GM19193 (cell line): ENCODE results near the gene PRSS2.

Experiments used
- POLR2A ChIP-seq: IDR thresholded peaks from 4 replicates; pipeline ENCODE4 v1.6.1; 2011; ENCODE audit not compliant: insufficient read depth, insufficient read length; ENCODE audit errors: extremely low read depth

PRSS2 gene

GRCh38 chr7:142796501-142797390 is 26.0 kb downstream of the PRSS2 start:
- TF ChIP-seq POLR2A: no peak

GRCh38 chr7:142797391-142798377 is 26.9 kb downstream of the PRSS2 start:
- TF ChIP-seq POLR2A: no peak

GRCh38 chr7:142798451-142799436 is 28.0 kb downstream of the PRSS2 start:
- TF ChIP-seq POLR2A: no peak

GRCh38 chr7:142799437-142799835 is 28.7 kb downstream of the PRSS2 start:
- TF ChIP-seq POLR2A: no peak

GRCh38 chr7:142800088-142800487 is 29.3 kb downstream of the PRSS2 start:
- no peak for TF ChIP-seq POLR2A

GRCh38 chr7:142800699-142801260 is 30.0 kb downstream of the PRSS2 start:
- no peak for TF ChIP-seq POLR2A

- TF ChIP-seq POLR2A: no peak
These were observed 31.0 kb downstream of the PRSS2 start for GRCh38 chr7:142801601-142802295.

- no peak for TF ChIP-seq POLR2A
These were observed 31.5 kb downstream of the PRSS2 start for GRCh38 chr7:142802301-142802700.

- no peak for TF ChIP-seq POLR2A
These were observed 33.1 kb downstream of the PRSS2 start for GRCh38 chr7:142803901-142804300.

- TF ChIP-seq POLR2A: no peak
These were observed 34.0 kb downstream of the PRSS2 start for GRCh38 chr7:142804728-142805207.

GRCh38 chr7:142805350-142806021 is 34.7 kb downstream of the PRSS2 start:
- no peak for TF ChIP-seq POLR2A

- TF ChIP-seq POLR2A: no peak
These were observed 35.2 kb downstream of the PRSS2 start for GRCh38 chr7:142806022-142806356.

GRCh38 chr7:142806957-142807356 is 36.2 kb downstream of the PRSS2 start:
- no peak for TF ChIP-seq POLR2A
